Smooth muscle cell (in vitro differentiated cells): ENCODE data around the gene B4GALNT3. TPM values are rescaled to one million over a fixed set of nuclear protein-coding genes. Genes with fewer than 3 reads are reported as not detected.
"Not testable (repeated sequence)": the region's sequence is repeated elsewhere in the genome, so short reads cannot be mapped to it uniquely, and the experiment has no call there.

Experiments
- DNase-seq: peaks from one replicate; lab custom pipeline; 2025; ENCODE audit not compliant: unreplicated experiment; lab: John Stamatoyannopoulos, UW
- H2AFZ ChIP-seq: fragments of 200-600 bp; sonication (generic); 2 replicates; pipeline ENCODE4 v1.6.0; 2016; ENCODE audit warnings: antibody characterized with exemption, low read depth, mild to moderate bottlenecking
- H3F3A ChIP-seq: fragments of 200-600 bp; sonication (generic); 2 replicates; pipeline ENCODE4 v1.6.0; 2017; ENCODE audit warnings: antibody characterized with exemption, low read depth
- H3K27ac ChIP-seq: fragments of 200-600 bp; sonication (generic); 2 replicates; pipeline ENCODE4 v1.5.1; 2016; ENCODE audit warnings: low read depth, mild to moderate bottlenecking
- H3K27me3 ChIP-seq: fragments of 200-600 bp; sonication (generic); 2 replicates; pipeline ENCODE4 v1.6.1; 2016; ENCODE audit warnings: low read depth, mild to moderate bottlenecking
- H3K36me3 ChIP-seq: fragments of 200-600 bp; sonication (generic); 2 replicates; pipeline ENCODE4 v1.5.1; 2016; ENCODE audit warnings: low read depth
- H3K4me1 ChIP-seq: fragments of 200-600 bp; sonication (generic); 2 replicates; pipeline ENCODE4 v1.5.1; 2016; ENCODE audit warnings: low read depth
- H3K4me2 ChIP-seq: fragments of 200-600 bp; sonication (generic); 2 replicates; pipeline ENCODE4 v1.6.0; 2016; ENCODE audit warnings: mild to moderate bottlenecking
- H3K4me3 ChIP-seq: fragments of 200-600 bp; sonication (generic); 2 replicates; pipeline ENCODE4 v1.5.1; 2016; ENCODE audit warnings: mild to moderate bottlenecking
- H3K79me2 ChIP-seq: fragments of 200-600 bp; sonication (generic); 2 replicates; pipeline ENCODE4 v1.6.0; 2016; ENCODE audit warnings: low read depth, mild to moderate bottlenecking
- H3K9ac ChIP-seq: fragments of 200-600 bp; sonication (generic); 2 replicates; pipeline ENCODE4 v1.6.0; 2016; ENCODE audit warnings: low read depth
- H3K9me3 ChIP-seq: fragments of 200-600 bp; sonication (generic); replicated peaks from 2 replicates; pipeline ENCODE4 v1.5.1; 2016; ENCODE audit warnings: low read depth
- H4K20me1 ChIP-seq: fragments of 200-600 bp; sonication (generic); 2 replicates; pipeline ENCODE4 v1.6.0; 2016; ENCODE audit warnings: low read depth
- CTCF ChIP-seq: fragments of 200-600 bp; sonication (generic); IDR thresholded peaks from 2 replicates; pipeline ENCODE4 v1.5.1; 2017; ENCODE audit warnings: borderline replicate concordance, mild to moderate bottlenecking, antibody characterized with exemption; ENCODE audit not compliant: insufficient read depth, poor library complexity, severe bottlenecking
- WGBS: methylation state at CpG from one replicate; pipeline ENCODE4 v1.1.7; 2016; ENCODE audit warnings: low lambda C conversion rate; 5-methylcytosine and 5-hydroxymethylcytosine counted together
- polyA plus RNA-seq: library from polyadenylated mRNA; unstranded; fragments of >200 nt; fragmentation: Nextera tagmentation; extraction: Ambion mirVana; gene quantifications from 2 replicates; pipeline ENCODE4 v1.2.1, GENCODE V29; 2016
- total RNA-seq: library from RNA; depleted of rRNA; stranded (reverse); fragments of >200 nt; gene quantifications from 2 replicates; pipeline ENCODE4 v1.2.3, GENCODE V29; 2014

The B4GALNT3 gene
- total and polyA plus RNA-seq, 2 experiments from 2014 or later: 5.1 to 5.7 TPM

DNA sequence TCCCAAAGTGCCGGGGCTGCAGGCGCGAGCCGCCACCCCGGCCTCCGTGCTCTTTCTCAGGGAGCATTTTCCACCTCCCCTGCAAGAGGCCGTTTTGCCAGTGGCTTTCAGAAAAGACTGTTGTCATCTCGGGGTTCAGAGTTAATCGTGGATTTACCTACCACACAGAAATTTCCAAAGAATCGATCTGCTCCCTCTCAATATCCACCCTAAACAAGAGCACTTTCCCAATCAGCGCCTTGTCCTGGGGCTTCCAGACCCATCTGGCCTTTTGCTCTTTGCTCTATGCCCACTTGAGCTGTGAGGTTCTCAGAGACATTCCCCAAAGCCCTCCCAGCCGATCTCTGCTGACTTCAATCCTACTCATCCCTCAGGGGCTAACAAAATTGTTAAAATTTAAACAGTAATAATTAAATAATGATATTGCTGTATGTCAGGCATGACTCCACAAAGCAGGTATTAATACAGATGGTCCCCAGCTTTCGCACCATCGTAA is 116.9 kb downstream of the B4GALNT3 start:
- H3K27me3 ChIP-seq: no peaks in the 10 kb centered on the region
- H3K79me2 ChIP-seq: no peaks in the 10 kb centered on the region
- peak overlapping the region; percentile 55 for H3K4me2 ChIP-seq
- H3K9me3 ChIP-seq: no peaks in the 10 kb centered on the region
- H2AFZ ChIP-seq: peak overlapping the region; percentile 70
- peaks cover 21% of the 10 kb centered on the region for H3K4me1 ChIP-seq
- TF ChIP-seq CTCF: no peak
- 91% methylated on average over 14 of the region's 14 CpGs for WGBS
- H3K36me3 ChIP-seq: no peaks in the 10 kb centered on the region
- H4K20me1 ChIP-seq: no peaks in the 10 kb centered on the region
- no peak overlapping the region for H3K9ac ChIP-seq
- no peak overlapping the region for H3K27ac ChIP-seq
- no peak for DNase-seq
- H3K4me3 ChIP-seq: no peak overlapping the region
- peaks cover 18% of the 10 kb centered on the region for H3F3A ChIP-seq

DNA sequence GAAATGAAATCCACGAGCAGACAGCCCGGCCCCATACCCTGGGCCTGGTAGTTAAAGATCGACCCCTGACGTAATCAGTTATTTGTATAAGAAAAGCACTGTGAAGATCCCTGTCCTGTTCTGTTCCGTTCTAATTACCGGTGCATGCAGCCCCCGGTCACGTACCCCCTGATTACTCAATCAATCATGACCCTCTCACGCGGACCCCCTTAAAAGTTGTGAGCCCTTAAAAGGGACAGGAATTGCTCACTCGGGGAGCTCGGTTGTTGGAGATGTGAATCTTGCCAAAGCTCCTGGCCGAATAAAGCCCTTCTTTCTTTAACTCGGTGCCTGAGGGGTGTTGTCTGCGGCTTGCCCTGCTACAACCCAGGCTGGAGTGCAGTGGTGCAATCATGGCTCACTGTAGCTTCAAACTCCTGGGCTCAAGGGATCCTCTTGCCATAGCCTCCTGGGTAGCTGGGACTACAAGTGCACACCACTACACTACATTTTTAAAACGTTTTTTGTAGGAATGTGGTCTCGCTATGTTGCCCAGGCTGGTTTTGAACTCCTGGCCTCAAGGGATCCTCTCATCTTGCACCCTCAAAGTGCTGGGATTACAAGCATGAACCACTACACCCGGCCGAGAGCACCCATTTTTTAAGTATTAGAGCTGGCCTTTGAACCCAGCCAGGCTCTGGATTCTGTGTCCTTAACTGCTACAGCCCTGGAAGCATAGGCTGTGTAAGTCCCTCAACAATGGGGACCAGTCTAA is 118.4 kb downstream of the B4GALNT3 start:
- not testable (repeated sequence) for H3K4me2 ChIP-seq, H3K36me3 ChIP-seq, H3K27me3 ChIP-seq, H4K20me1 ChIP-seq, H3K27ac ChIP-seq, H3K9ac ChIP-seq, DNase-seq, H2AFZ ChIP-seq, H3K4me3 ChIP-seq, H3K79me2 ChIP-seq, H3K9me3 ChIP-seq
- peaks cover 16% of the 10 kb centered on the region for H3K4me1 ChIP-seq
- H3F3A ChIP-seq: peaks cover 12% of the 10 kb centered on the region
- WGBS: 89% methylated on average over 19 of the region's 19 CpGs

- Histone ChIP-seq H3K4me1 (peaks cover 16% of the 10 kb centered on the region), H3K4me2 (no peak overlapping the region), H3K9me3 (no peaks in the 10 kb centered on the region), H3F3A (peaks cover 5% of the 10 kb centered on the region), H3K4me3 (no peak overlapping the region), H3K36me3 (no peaks in the 10 kb centered on the region), H3K27me3 (no peaks in the 10 kb centered on the region), H2AFZ (peak overlapping the region; percentile 30), H4K20me1 (no peaks in the 10 kb centered on the region), H3K79me2 (no peaks in the 10 kb centered on the region), H3K27ac (no peak overlapping the region), H3K9ac (no peak overlapping the region)
- DNase-seq: no peak
- 58% methylated on average over 7 of the region's 7 CpGs for WGBS
- no peak for TF ChIP-seq CTCF
These were observed 119.1 kb downstream of the B4GALNT3 start for GRCh38 chr12:578748-579419.

DNA sequence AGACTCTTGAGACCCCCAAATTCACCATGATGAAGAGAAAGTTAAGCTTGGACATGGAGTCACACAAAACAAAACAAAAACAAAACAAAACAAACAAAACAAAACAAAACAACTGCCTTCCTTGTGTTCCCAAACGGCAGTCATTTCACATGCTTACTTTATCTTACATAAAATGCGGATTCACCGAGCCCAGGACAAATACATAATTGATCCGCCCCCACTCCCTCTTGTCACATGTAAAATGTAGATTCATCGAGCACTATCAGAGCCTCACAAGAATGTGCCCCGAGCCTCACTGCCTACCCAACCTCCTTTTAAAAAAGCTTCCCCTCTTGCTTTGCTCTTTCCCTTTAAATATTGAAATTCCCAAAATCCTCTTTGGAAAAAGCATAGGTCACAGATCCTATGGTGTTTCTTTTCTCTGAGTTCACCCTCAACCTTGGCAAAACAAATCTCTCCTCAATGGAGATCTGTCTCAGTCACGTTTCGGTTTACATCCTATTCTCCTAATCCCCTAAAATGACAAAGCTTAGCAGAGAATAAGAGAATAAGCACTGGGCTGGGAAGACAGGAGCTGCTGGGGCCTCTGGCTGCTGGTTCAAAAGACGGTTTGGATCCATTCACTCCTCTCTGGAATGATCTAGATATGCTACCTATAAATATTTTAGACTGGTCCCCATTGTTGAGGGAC is 119.8 kb downstream of the B4GALNT3 start:
- Histone ChIP-seq H3K27ac (no peak overlapping the region), H4K20me1 (no peaks in the 10 kb centered on the region), H3K9ac (no peak overlapping the region), H2AFZ (peak overlapping the region; percentile 30), H3K36me3 (no peaks in the 10 kb centered on the region), H3F3A (peaks cover 3% of the 10 kb centered on the region), H3K4me3 (no peak overlapping the region), H3K9me3 (no peaks in the 10 kb centered on the region), H3K4me1 (peaks cover 16% of the 10 kb centered on the region), H3K4me2 (no peak overlapping the region), H3K27me3 (no peaks in the 10 kb centered on the region), H3K79me2 (no peaks in the 10 kb centered on the region)
- 52% methylated on average over 9 of the region's 9 CpGs for WGBS
- TF ChIP-seq CTCF: no peak
- DNase-seq: no peak
